Measurements from ENCODE around the gene SLC19A1. TPM values are rescaled to one million over a fixed set of nuclear protein-coding genes. Genes with fewer than 3 reads are reported as not detected.

The SLC19A1 gene
- total RNA-seq, 2 donors from 2014 or later, result 4.7 to 6.1 TPM

- Histone ChIP-seq H3K9me3 (no peaks in the 10 kb centered on the region), H3K4me3 (no peak overlapping the region), H3K27me3 (replicated peaks; ENCODE audit: insufficient read depth) (no peaks in the 10 kb centered on the region), H3K36me3 (no peaks in the 10 kb centered on the region), H3K4me1 (ENCODE audit: control insufficient read depth in 1 of 2, low read depth in 2 of 2) (peaks cover 0 to 6% of the 10 kb centered on the region in 2 donors), H3K27ac (no peak overlapping the region)
- DNase-seq (ENCODE audit: low spot score) (no peak), ATAC-seq (ENCODE audit: insufficient number of reproducible peaks, low FRiP score, low read depth) (no peak)
- TF ChIP-seq, protein P1, sequence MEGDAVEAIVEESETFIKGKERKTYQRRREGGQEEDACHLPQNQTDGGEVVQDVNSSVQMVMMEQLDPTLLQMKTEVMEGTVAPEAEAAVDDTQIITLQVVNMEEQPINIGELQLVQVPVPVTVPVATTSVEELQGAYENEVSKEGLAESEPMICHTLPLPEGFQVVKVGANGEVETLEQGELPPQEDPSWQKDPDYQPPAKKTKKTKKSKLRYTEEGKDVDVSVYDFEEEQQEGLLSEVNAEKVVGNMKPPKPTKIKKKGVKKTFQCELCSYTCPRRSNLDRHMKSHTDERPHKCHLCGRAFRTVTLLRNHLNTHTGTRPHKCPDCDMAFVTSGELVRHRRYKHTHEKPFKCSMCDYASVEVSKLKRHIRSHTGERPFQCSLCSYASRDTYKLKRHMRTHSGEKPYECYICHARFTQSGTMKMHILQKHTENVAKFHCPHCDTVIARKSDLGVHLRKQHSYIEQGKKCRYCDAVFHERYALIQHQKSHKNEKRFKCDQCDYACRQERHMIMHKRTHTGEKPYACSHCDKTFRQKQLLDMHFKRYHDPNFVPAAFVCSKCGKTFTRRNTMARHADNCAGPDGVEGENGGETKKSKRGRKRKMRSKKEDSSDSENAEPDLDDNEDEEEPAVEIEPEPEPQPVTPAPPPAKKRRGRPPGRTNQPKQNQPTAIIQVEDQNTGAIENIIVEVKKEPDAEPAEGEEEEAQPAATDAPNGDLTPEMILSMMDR (IDR thresholded peaks at IDR 0.05), result no peak
Observed at GRCh38 chr21:45575993-45576837, 34.0 kb upstream of the SLC19A1 start.

DNA sequence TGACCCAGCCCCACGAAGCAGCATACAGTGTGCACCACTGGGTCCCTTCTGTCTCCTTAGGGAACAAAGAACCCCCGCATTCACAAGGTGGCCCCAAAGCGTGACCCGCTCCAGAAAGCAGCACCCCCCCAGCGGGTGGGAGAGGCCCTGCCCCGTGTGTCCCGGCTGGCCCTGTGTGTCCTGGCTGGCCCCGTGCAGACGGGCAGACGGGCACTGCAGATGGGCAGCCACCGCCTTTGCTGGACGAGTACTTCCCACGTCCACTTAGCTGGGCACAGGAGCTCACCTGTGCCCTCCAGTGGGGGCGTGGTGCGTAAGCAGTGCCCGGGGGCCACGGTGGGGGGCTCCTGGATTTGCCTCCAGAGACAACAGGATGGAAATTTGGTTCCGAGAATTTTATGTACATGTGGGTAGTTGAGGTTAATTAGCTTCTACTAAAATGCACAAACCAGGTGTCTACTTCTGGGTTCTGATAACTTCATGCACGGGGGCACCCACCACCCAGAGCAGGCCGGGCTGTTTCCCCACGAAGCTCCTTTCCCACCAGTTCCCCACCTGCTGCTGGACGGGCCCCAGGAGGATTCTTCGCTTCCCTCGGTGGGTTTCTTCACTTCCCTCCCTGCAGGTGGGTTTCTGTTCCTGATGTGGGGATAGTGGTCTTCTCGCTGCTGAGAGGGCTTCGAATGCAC, 33.2 kb upstream of the SLC19A1 start:
- Histone ChIP-seq H3K9me3 (no peaks in the 10 kb centered on the region), H3K36me3 (no peaks in the 10 kb centered on the region), H3K4me1 (ENCODE audit: control insufficient read depth in 1 of 2, low read depth in 2 of 2) (peaks cover 0 to 6% of the 10 kb centered on the region in 2 donors), H3K4me3 (no peak overlapping the region), H3K27me3 (replicated peaks; ENCODE audit: insufficient read depth) (no peaks in the 10 kb centered on the region), H3K27ac (no peak overlapping the region)
- DNase-seq (ENCODE audit: low spot score) (no peak), ATAC-seq (ENCODE audit: insufficient number of reproducible peaks, low FRiP score, low read depth) (no peak)
- TF ChIP-seq, protein P1 (IDR thresholded peaks at IDR 0.05), result no peak

DNA sequence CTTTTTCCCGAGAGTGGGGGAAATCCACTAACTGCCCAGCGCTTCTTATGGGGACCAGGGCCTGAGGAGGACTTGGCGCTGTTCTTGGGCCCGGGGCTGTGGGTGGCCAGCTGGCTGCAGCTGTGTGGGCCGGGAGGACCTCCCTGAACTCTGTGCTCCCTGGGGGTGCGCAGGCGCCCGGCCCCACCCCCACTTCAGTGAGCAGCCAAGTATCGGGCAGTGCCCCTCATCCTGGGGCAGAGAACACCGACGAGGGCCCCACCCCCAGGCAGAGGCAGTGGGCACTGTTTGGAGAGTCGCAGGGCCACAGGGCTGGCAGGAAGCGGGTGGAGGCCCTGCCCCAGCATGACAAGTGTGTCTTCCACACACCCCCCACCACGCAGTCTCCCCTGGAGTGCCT, 32.5 kb upstream of the SLC19A1 start:
- Histone ChIP-seq H3K27ac (no peak overlapping the region), H3K9me3 (no peaks in the 10 kb centered on the region), H3K36me3 (no peaks in the 10 kb centered on the region), H3K27me3 (replicated peaks; ENCODE audit: insufficient read depth) (no peaks in the 10 kb centered on the region), H3K4me1 (ENCODE audit: control insufficient read depth in 1 of 2, low read depth in 2 of 2) (peaks cover 0 to 6% of the 10 kb centered on the region in 2 donors), H3K4me3 (no peak overlapping the region)
- TF ChIP-seq, protein P1 (IDR thresholded peaks at IDR 0.05), result no peak
- DNase-seq (ENCODE audit: low spot score) (no peak), ATAC-seq (ENCODE audit: insufficient number of reproducible peaks, low FRiP score, low read depth) (no peak)

GRCh38 chr21:45574081-45574501, 31.9 kb upstream of the SLC19A1 start:
- no peaks in the 10 kb centered on the region for H3K27me3 ChIP-seq (replicated peaks; ENCODE audit: insufficient read depth)
- H3K36me3 ChIP-seq, result no peaks in the 10 kb centered on the region
- DNase-seq (ENCODE audit: low spot score), result no peak
- H3K9me3 ChIP-seq, result no peaks in the 10 kb centered on the region
- no peak for ATAC-seq (ENCODE audit: insufficient number of reproducible peaks, low FRiP score, low read depth)
- TF ChIP-seq, protein P1 (IDR thresholded peaks at IDR 0.05), result no peak
- peaks cover 0 to 6% of the 10 kb centered on the region in 2 donors for H3K4me1 ChIP-seq (ENCODE audit: control insufficient read depth in 1 of 2, low read depth in 2 of 2)
- H3K4me3 ChIP-seq, result no peak overlapping the region
- H3K27ac ChIP-seq, result no peak overlapping the region

DNA sequence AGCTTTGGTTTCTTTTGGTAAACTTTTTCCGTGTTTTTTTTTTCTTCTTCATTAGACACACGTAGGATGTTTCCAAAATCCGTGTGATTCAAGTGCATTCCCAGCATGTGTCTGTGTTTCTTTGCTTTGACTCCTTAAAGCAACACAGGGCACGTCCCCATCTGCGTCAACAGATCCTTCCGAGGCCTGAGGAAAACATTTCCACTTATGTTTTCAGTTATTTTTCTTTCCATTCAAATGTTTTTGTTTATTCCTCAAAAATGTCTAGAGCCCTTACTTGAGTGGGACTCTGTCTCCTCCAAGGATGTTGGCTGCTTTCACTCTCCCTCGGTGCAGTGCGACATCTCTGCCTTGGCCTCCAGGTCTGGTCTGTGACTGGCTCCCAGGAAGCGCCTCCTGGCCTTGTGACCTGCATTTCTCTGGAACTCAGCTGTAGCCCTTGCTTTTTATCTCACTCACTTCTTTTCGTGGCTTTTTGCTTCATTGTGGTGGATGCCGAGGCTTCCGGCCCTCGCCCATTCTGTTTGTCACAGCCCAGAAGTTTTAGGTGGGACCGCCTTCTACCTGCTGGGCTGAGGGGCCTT, 31.3 kb upstream of the SLC19A1 start:
- DNase-seq (ENCODE audit: low spot score) (no peak), ATAC-seq (ENCODE audit: insufficient number of reproducible peaks, low FRiP score, low read depth) (no peak)
- TF ChIP-seq, protein P1 (IDR thresholded peaks at IDR 0.05), result no peak
- Histone ChIP-seq H3K27ac (no peak overlapping the region), H3K4me3 (no peak overlapping the region), H3K4me1 (ENCODE audit: control insufficient read depth in 1 of 2, low read depth in 2 of 2) (peaks cover 0 to 6% of the 10 kb centered on the region in 2 donors), H3K9me3 (no peaks in the 10 kb centered on the region), H3K36me3 (no peaks in the 10 kb centered on the region), H3K27me3 (replicated peaks; ENCODE audit: insufficient read depth) (no peaks in the 10 kb centered on the region)
